ENCODE results near the gene RASD1. TPM values are rescaled to one million over a fixed set of nuclear protein-coding genes. Genes with fewer than 3 reads are reported as not detected.

Gene RASD1
- total RNA-seq, 6 experiments from 2014 or later, result 1.0 to 230 (median 101) TPM

DNA sequence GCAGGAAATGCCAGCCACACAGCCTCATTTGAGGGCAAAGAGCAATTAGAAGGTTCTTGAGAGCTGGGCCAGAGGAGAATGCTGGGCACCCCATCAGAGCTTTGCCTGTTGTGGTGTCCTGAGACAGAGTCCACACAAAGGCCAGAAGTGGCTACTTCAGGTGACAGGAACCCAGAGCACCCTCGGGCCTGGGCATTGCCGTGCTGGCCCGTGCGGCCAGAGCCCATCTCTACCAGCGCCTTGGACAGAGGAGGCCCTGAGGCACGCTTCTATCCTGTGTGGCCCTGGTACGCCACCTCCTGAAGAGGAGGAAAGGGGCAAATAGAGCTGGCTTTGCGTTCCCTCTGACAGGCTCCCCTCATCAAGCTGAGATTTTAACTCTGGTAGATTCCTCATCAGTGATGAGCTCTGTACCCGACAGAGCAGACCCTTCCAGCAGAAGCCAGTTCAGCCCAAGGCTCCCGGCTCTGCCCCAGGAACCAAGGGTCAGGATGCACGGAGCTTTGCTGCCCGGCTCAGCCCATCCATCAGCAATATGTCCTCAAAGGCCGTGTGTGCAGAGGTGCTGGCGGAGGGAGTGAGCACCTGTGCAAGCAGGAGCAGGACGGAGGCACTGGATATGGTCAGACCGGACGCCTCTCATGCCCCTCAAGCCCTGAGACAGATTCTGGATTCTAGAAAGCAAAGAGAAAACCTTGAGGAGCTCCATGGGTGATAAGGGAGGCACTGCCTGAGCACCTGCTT lies 3.4 kb upstream of the RASD1 start:
- 53% methylated on average over 10 of the region's 17 CpGs for WGBS (ENCODE audit: insufficient coverage, low coverage, low lambda C conversion rate, missing lambda C conversion rate)
- TF ChIP-seq, protein P1, sequence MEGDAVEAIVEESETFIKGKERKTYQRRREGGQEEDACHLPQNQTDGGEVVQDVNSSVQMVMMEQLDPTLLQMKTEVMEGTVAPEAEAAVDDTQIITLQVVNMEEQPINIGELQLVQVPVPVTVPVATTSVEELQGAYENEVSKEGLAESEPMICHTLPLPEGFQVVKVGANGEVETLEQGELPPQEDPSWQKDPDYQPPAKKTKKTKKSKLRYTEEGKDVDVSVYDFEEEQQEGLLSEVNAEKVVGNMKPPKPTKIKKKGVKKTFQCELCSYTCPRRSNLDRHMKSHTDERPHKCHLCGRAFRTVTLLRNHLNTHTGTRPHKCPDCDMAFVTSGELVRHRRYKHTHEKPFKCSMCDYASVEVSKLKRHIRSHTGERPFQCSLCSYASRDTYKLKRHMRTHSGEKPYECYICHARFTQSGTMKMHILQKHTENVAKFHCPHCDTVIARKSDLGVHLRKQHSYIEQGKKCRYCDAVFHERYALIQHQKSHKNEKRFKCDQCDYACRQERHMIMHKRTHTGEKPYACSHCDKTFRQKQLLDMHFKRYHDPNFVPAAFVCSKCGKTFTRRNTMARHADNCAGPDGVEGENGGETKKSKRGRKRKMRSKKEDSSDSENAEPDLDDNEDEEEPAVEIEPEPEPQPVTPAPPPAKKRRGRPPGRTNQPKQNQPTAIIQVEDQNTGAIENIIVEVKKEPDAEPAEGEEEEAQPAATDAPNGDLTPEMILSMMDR (IDR thresholded peaks at IDR 0.05), result no peak
- no peak for TF ChIP-seq POLR2A (IDR thresholded peaks at IDR 0.05)
- H3K27me3 ChIP-seq, result no peaks in the 10 kb centered on the region
- peaks cover 0 to 2% (median 0%) of the 10 kb centered on the region in 4 donors for H3K36me3 ChIP-seq
- H3K27ac ChIP-seq, result no peak overlapping the region
- peaks cover 0 to 14% (median 0%) of the 10 kb centered on the region in 4 donors for H3K4me1 ChIP-seq
- intact Hi-C loops (cut with DNase I), result loop anchor here (5.0 to 10.0 kb wide), 2 partner anchors 68 to 135 kb away; no protein-coding TSS in a partner anchor
- ATAC-seq (no peak), DNase-seq (peak in 2 of 3 donors; percentile 44 to 49)
- no peaks in the 10 kb centered on the region for H3K9me3 ChIP-seq
- H3K4me3 ChIP-seq, result no peak overlapping the region

DNA sequence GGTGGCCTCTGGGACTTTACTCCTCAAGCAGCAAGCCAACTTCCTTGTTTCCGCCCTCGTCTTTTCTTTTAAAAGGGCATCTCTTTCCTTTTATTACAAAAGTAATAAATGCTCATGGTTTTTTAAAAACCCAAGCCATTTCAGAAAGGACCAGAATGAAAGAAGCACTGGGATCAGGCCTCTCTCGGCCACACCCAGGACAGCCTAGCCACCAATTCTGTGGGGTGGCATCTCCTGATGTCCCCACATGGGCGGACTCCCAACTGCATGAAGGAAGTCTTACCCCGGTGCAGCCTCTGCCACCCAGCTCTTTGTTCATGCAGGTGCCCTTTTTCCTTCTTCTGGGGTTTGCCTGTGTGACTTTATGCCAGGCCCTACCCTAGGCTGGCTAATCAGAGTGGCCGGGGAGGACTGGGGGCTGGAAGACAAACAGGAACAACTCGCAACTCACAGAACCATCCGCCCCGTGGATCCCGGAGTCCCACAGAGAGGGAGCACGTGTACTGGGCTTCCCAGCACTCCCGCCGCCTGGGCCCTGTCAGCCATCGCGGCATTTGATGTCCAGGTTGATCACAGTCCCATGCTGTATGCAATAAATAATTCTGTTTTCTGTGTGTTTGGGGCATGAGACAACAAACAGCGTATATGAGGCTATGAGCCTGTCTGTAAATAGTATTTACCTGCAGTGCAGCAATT lies 2.6 kb upstream of the RASD1 start:
- DNase-seq (peak in 2 of 3 donors; percentile 45 to 49), ATAC-seq (no peak)
- no peak for TF ChIP-seq POLR2A (IDR thresholded peaks at IDR 0.05)
- TF ChIP-seq, protein P1 (IDR thresholded peaks at IDR 0.05), result no peak
- 100% methylated on average over 4 of the region's 16 CpGs for WGBS (ENCODE audit: insufficient coverage, low coverage, low lambda C conversion rate, missing lambda C conversion rate)
- H3K9me3 ChIP-seq, result no peaks in the 10 kb centered on the region
- H3K4me1 ChIP-seq, result peaks cover 0 to 18% (median 0%) of the 10 kb centered on the region in 4 donors
- intact Hi-C loops (cut with DNase I), result loop anchor here in 1 of 2 donors (5.0 kb wide), 1 partner anchor 69 kb away; no protein-coding TSS in a partner anchor
- no peaks in the 10 kb centered on the region for H3K27me3 ChIP-seq
- no peak overlapping the region for H3K27ac ChIP-seq
- peaks cover 0 to 2% (median 0%) of the 10 kb centered on the region in 4 donors for H3K36me3 ChIP-seq
- H3K4me3 ChIP-seq, result no peak overlapping the region

DNA sequence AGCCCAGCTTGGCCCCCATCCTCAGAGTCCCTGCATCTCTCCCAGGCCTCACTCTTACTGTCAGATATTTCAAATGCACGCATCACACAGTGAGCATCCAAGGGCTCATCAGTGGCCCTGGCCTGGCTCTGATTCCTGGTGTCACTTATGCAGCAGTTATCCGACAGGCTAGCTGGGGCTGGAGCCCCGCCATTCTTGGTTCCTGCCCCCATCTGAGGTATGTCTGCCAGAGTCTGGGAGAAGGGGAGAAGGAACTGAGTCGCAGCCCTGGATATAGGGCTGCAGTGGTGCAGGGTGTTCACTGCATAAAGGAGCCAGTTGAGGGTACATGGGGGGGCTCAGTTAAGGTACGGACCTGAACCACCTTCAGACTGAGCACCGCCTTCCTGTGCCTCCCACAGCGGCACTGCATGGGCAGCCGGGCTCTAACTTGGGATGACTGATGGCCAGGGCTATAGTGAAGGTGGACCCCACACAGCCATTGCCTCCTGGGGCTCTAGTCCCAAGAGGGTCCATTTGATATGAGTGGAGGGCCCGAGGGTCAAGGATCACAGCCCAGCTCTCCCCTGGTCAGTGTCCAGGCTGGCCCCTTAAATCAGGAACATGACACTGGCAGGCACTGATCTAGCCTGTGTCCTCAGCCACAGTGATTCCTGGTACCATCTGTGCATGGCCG lies 1.8 kb upstream of the RASD1 start:
- intact Hi-C loops (cut with DNase I), result loop anchor here in 1 of 2 donors (5.0 kb wide), 1 partner anchor 69 kb away; no protein-coding TSS in a partner anchor
- Histone ChIP-seq H3K4me3 (no peak overlapping the region), H3K27ac (no peak overlapping the region), H3K36me3 (peaks cover 0 to 2% (median 0%) of the 10 kb centered on the region in 4 donors), H3K27me3 (no peaks in the 10 kb centered on the region), H3K4me1 (peaks cover 0 to 20% (median 0%) of the 10 kb centered on the region in 4 donors), H3K9me3 (no peaks in the 10 kb centered on the region)
- no peak for ATAC-seq
- WGBS (ENCODE audit: insufficient coverage, low coverage, low lambda C conversion rate, missing lambda C conversion rate), result 100% methylated on average over 2 of the region's 10 CpGs
- no peak for TF ChIP-seq POLR2A (IDR thresholded peaks at IDR 0.05)
- TF ChIP-seq, protein P1 (IDR thresholded peaks at IDR 0.05), result no peak
- DNase-seq, result peak in 2 of 3 donors; percentile 45

DNA sequence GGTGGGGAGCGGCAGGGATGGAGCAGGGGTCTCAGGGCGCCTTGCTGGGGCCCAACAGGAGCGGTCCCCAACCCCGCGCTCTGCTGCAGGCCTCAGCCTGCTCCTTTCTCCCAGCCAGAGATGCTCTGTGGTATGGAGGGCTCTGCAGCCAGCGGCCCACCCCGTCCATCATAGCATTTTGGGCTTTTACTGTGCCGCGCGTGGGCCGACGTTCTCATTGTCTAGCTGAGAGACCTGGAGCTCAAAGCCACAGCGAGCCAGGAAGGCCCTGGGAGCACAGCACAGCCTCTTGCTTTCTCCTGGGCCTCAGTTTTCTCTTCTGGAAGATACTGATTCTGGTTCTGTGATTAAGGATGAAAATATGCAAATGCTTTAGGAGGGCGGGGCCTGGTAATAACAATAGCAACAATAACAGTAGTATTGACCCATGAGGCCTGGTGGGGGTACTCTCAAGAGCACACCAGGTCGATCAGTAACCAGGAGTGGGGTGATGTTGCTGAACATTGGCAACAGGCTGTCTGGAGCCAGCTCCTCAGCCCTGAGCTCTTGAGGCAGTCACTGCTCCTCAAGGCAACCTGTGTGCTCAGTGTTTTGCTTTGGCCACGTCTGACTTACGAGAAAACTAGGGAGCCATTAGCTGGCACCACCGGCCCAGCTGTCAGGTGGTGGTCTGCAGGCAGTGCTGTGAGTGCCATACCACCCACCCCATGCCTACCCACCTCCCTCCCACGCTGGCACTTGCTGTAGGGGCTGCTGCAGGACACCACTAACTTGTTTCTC lies 1.1 kb upstream of the RASD1 start:
- TF ChIP-seq, protein P1 (IDR thresholded peaks at IDR 0.05), result no peak
- no peak for TF ChIP-seq POLR2A (IDR thresholded peaks at IDR 0.05)
- intact Hi-C loops (cut with DNase I), result loop anchor here in 1 of 2 donors (5.0 kb wide), 1 partner anchor 70 kb away; no protein-coding TSS in a partner anchor
- H3K27ac ChIP-seq, result peak overlapping the region in 2 of 3 donors; percentile 82 to 91
- H3K36me3 ChIP-seq, result peaks cover 0 to 2% (median 0%) of the 10 kb centered on the region in 4 donors
- no peaks in the 10 kb centered on the region for H3K27me3 ChIP-seq
- peak overlapping the region in 1 of 3 donors; percentile 64 for H3K4me3 ChIP-seq
- DNase-seq (peak in 1 of 3 donors; percentile 35), ATAC-seq (no peak)
- no peaks in the 10 kb centered on the region for H3K9me3 ChIP-seq
- peaks cover 0 to 20% (median 0%) of the 10 kb centered on the region in 4 donors for H3K4me1 ChIP-seq
- 17% methylated on average over 2 of the region's 19 CpGs for WGBS (ENCODE audit: insufficient coverage, low coverage, low lambda C conversion rate, missing lambda C conversion rate)
